Muscle layer of duodenum (tissue), 2 donors: ENCODE measurements around the gene IL22.

Source experiments
- H3K27ac ChIP-seq: one replicate; pipeline ENCODE4 v1.7.0; 2013; ENCODE audit warnings: mild to moderate bottlenecking, low read length
- H3K27me3 ChIP-seq: one replicate; pipeline ENCODE4 v1.7.0; 2013; ENCODE audit warnings: low read depth, mild to moderate bottlenecking, control low read depth, low read length
- H3K36me3 ChIP-seq, 2 donors: one replicate each; pipeline ENCODE4 v1.7.0; 2013; ENCODE audit warnings: low read length in 2 of 2, control low read depth in 1 of 2, mild to moderate bottlenecking in 1 of 2; ENCODE audit not compliant: insufficient read depth in 2 of 2, control insufficient read depth in 1 of 2
- H3K4me1 ChIP-seq, 2 donors: one replicate each; pipeline ENCODE4 v1.7.0; 2013; ENCODE audit warnings: low read length in 2 of 2, mild to moderate bottlenecking in 2 of 2, control low read depth in 1 of 2, moderate library complexity in 1 of 2; ENCODE audit not compliant: insufficient read depth in 2 of 2, control insufficient read depth in 1 of 2
- H3K4me3 ChIP-seq, 2 donors: one replicate each; pipeline ENCODE4 v1.7.0; 2013; ENCODE audit warnings: low read length in 2 of 2, low read depth in 1 of 2, mild to moderate bottlenecking in 1 of 2
- H3K9me3 ChIP-seq, 2 donors: one replicate each; pipeline ENCODE4 v1.7.0; 2013; ENCODE audit warnings: low read length in 2 of 2, control low read depth in 1 of 2, mild to moderate bottlenecking in 1 of 2; ENCODE audit not compliant: control insufficient read depth in 1 of 2
- donor health status: healthy.

IL22 gene

DNA sequence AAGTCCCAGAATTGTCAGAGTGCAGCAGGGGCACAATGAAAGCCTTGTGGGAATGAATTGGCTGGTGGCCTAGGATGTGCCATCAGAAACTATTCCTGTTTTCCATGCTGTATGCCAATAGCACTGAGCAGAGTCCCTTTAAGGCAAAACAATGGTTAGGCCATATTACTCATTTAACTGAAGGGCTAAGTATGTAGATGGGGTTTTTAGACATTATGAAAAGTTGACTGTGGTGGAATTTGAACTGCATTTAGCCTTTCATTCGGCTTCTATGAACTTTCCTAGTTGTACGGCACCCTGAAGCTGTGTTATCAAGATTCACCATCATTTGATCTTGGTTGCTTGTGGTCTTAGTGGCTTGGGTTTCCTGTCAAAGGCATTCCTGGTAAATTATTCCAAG is 52.5 kb downstream of the IL22 start:
- no peaks in the 10 kb centered on the region for H3K36me3 ChIP-seq
- no peak overlapping the region for H3K27ac ChIP-seq
- no peak overlapping the region for H3K4me3 ChIP-seq
- no peaks in the 10 kb centered on the region for H3K9me3 ChIP-seq
- H3K27me3 ChIP-seq: no peaks in the 10 kb centered on the region
- no peaks in the 10 kb centered on the region for H3K4me1 ChIP-seq

DNA sequence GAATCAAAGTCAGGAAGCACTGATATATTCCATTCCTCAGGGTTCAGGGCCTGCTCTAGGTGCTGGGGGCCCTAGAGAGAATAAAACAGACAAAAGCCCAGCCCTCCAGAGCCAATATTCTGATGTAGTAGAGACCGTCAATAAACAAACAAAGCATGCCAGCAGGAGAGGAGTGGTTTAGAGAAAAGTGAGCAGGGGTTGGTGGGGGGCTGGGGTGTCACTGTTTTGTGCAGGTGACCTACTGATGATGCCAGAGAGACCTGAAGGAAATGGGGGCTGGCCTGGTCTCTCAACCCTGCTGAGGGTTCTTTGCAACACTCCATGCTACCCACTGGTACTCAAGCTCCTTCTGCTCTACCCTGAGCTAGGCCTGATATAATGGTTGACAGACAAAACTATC is 54.3 kb downstream of the IL22 start:
- no peaks in the 10 kb centered on the region for H3K9me3 ChIP-seq
- no peaks in the 10 kb centered on the region for H3K4me1 ChIP-seq

DNA sequence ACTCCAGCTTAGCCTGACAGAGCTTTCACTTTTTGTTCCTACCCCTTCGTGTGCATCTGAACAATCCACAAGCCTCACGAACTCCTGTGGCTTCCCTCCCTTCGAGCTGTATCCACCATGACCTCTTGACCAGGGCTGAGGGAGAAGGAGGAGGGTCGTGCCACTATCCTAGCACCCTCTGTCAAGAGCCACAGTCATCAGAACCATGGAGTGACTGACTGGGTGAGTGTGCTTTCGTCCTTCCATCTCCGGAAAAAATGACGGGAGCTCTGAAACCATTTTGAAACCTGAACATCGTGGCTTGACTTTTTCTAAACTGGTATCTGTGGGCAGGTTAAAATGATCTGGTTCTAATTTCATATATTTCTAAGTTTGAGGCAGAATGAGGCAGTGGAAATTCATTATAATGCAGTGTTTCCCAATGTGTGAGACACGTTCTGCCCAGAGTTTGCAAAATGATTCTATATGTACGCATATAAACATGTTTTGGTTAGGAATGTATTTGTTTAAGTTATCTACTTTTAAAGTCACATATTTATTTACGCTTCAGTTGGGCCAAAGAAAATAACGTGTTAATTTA is 54.8 kb downstream of the IL22 start:
- H3K36me3 ChIP-seq: no peaks in the 10 kb centered on the region
- no peaks in the 10 kb centered on the region for H3K9me3 ChIP-seq
- H3K27ac ChIP-seq: no peak overlapping the region
- H3K27me3 ChIP-seq: no peaks in the 10 kb centered on the region
- H3K4me3 ChIP-seq: no peak overlapping the region
- H3K4me1 ChIP-seq: no peaks in the 10 kb centered on the region

More for the DNA sequence above, 54.3 kb downstream of the IL22 start:
- Histone ChIP-seq H3K4me3 (no peak overlapping the region), H3K27ac (no peak overlapping the region), H3K27me3 (no peaks in the 10 kb centered on the region), H3K36me3 (no peaks in the 10 kb centered on the region)
